Trophoblast cell (in vitro differentiated cells and primary cell): Measurements from ENCODE around the gene P4HB.

Experiments
- DNase-seq, 2 donors: peaks; one replicate each; pipeline ENCODE4 v3.0.0-alpha.2; 2016
- H2AFZ ChIP-seq: 2 replicates; pipeline ENCODE4 v1.6.1; 2013; ENCODE audit warnings: low read length, moderate library complexity, mild to moderate bottlenecking; ENCODE audit not compliant: insufficient read depth, poor library complexity
- H2AK5ac ChIP-seq: 2 replicates; pipeline ENCODE4 v1.6.1; 2013; ENCODE audit warnings: mild to moderate bottlenecking, low read length
- H2BK120ac ChIP-seq: 2 replicates; pipeline ENCODE4 v1.6.1; 2013; ENCODE audit warnings: low read length, mild to moderate bottlenecking, moderate library complexity; ENCODE audit not compliant: insufficient read depth, poor library complexity
- H2BK12ac ChIP-seq: 2 replicates; pipeline ENCODE4 v1.6.1; 2013; ENCODE audit warnings: mild to moderate bottlenecking, low read length, moderate library complexity
- H2BK5ac ChIP-seq: 2 replicates; pipeline ENCODE4 v1.6.1; 2013; ENCODE audit warnings: low read length, low read depth, moderate library complexity, mild to moderate bottlenecking; ENCODE audit not compliant: poor library complexity
- H3K14ac ChIP-seq: 2 replicates; pipeline ENCODE4 v1.6.1; 2013; ENCODE audit warnings: mild to moderate bottlenecking, low read length
- H3K18ac ChIP-seq: 2 replicates; pipeline ENCODE4 v1.6.1; 2013; ENCODE audit warnings: mild to moderate bottlenecking, low read length
- H3K23ac ChIP-seq: 2 replicates; pipeline ENCODE4 v1.6.1; 2013; ENCODE audit warnings: low read length
- H3K27ac ChIP-seq: 2 replicates; pipeline ENCODE4 v1.5.1; 2013; ENCODE audit warnings: low read depth, mild to moderate bottlenecking, inconsistent platforms, low read length, moderate library complexity
- H3K27me3 ChIP-seq: 2 replicates; pipeline ENCODE4 v1.6.1; 2013; ENCODE audit warnings: inconsistent platforms, mild to moderate bottlenecking, low read length, moderate library complexity; ENCODE audit not compliant: insufficient read depth
- H3K36me3 ChIP-seq, 2 experiments: 1 replicate in 1 of 2; 2 replicates in 1 of 2; pipeline ENCODE4 v1.6.1; 2013; ENCODE audit warnings: low read length in 2 of 2, mild to moderate bottlenecking in 2 of 2, moderate library complexity in 1 of 2; ENCODE audit not compliant: insufficient read depth in 2 of 2, control insufficient read depth in 1 of 2
- H3K4ac ChIP-seq: 2 replicates; pipeline ENCODE4 v1.6.1; 2013; ENCODE audit warnings: low read depth, mild to moderate bottlenecking, low read length, moderate library complexity
- H3K4me1 ChIP-seq, 2 experiments: 1 replicate in 1 of 2; 2 replicates in 1 of 2; pipeline ENCODE4 v1.6.1; 2013; ENCODE audit warnings: low read length in 2 of 2, mild to moderate bottlenecking in 2 of 2, moderate library complexity in 1 of 2; ENCODE audit not compliant: insufficient read depth in 2 of 2, control insufficient read depth in 1 of 2
- H3K4me2 ChIP-seq: 2 replicates; pipeline ENCODE4 v1.6.1; 2013; ENCODE audit warnings: inconsistent platforms, mild to moderate bottlenecking, low read length, moderate library complexity
- H3K4me3 ChIP-seq: 2 replicates; pipeline ENCODE4 v1.5.1; 2013; ENCODE audit warnings: mild to moderate bottlenecking, low read depth, low read length, inconsistent platforms
- H3K79me1 ChIP-seq: one replicate; pipeline ENCODE4 v1.6.1; 2013; ENCODE audit warnings: low read length
- H3K79me2 ChIP-seq: 2 replicates; pipeline ENCODE4 v1.6.1; 2013; ENCODE audit warnings: low read length, mild to moderate bottlenecking; ENCODE audit not compliant: control insufficient read depth, insufficient read depth, poor library complexity
- H3K9ac ChIP-seq: 2 replicates; pipeline ENCODE4 v1.6.1; 2013; ENCODE audit warnings: mild to moderate bottlenecking, low read length
- H3K9me3 ChIP-seq: 2 replicates; pipeline ENCODE4 v1.6.1; 2013; ENCODE audit warnings: low read depth, mild to moderate bottlenecking, control low read depth, inconsistent platforms, low read length; ENCODE audit not compliant: insufficient read depth
- H4K12ac ChIP-seq: 2 replicates; pipeline ENCODE4 v1.6.1; 2013; ENCODE audit warnings: low read depth, mild to moderate bottlenecking, low read length, moderate library complexity
- H4K8ac ChIP-seq: 2 replicates; pipeline ENCODE4 v1.6.1; 2013; ENCODE audit warnings: low read depth, mild to moderate bottlenecking, low read length, moderate library complexity
- H4K91ac ChIP-seq: one replicate; pipeline ENCODE4 v1.6.1; 2013; ENCODE audit warnings: low read depth, mild to moderate bottlenecking, low read length, moderate library complexity
- WGBS: extraction: QIAGEN DNeasy Blood & Tissue Kit; methylation state at CpG from one replicate; pipeline ENCODE4 v1.1.7; 2013; ENCODE audit warnings: missing lambda C conversion rate; ENCODE audit not compliant: insufficient read length, insufficient coverage; ENCODE audit errors: extremely low coverage; 5-methylcytosine and 5-hydroxymethylcytosine counted together

Gene P4HB

GRCh38 chr17:81810476-81810875 lies 49.9 kb downstream of the P4HB start:
- Histone ChIP-seq H2AK5ac (no peak overlapping the region), H2AFZ (no peak overlapping the region), H3K27ac (no peak overlapping the region), H4K91ac (no peak overlapping the region), H3K79me2 (no peaks in the 10 kb centered on the region), H3K9me3 (peaks cover 19% of the 10 kb centered on the region), H3K4ac (no peak overlapping the region), H2BK5ac (no peak overlapping the region), H3K27me3 (peaks cover 17% of the 10 kb centered on the region), H4K12ac (no peak overlapping the region), H3K18ac (no peak overlapping the region), H3K36me3 (no peaks in the 10 kb centered on the region), H2BK120ac (no peak overlapping the region), H3K79me1 (no peaks in the 10 kb centered on the region), H3K23ac (no peak overlapping the region), H3K4me1 (no peaks in the 10 kb centered on the region), H4K8ac (no peak overlapping the region), H3K9ac (no peak overlapping the region), H3K14ac (no peak overlapping the region), H3K4me2 (no peak overlapping the region), H3K4me3 (no peak overlapping the region), H2BK12ac (no peak overlapping the region)
- WGBS: no CpG with 5 or more reads among the region's 8 CpGs
- no peak for DNase-seq

GRCh38 chr17:81809556-81809998 lies 50.8 kb downstream of the P4HB start:
- Histone ChIP-seq H3K9ac (no peak overlapping the region), H3K4me3 (no peak overlapping the region), H3K23ac (no peak overlapping the region), H2BK5ac (no peak overlapping the region), H3K18ac (no peak overlapping the region), H3K79me1 (no peaks in the 10 kb centered on the region), H3K36me3 (no peaks in the 10 kb centered on the region), H2AFZ (no peak overlapping the region), H3K4me2 (no peak overlapping the region), H4K91ac (no peak overlapping the region), H3K9me3 (peaks cover 21% of the 10 kb centered on the region), H3K4me1 (no peaks in the 10 kb centered on the region), H3K4ac (no peak overlapping the region), H3K79me2 (no peaks in the 10 kb centered on the region), H2BK12ac (no peak overlapping the region), H4K8ac (no peak overlapping the region), H3K14ac (no peak overlapping the region), H2AK5ac (no peak overlapping the region), H4K12ac (no peak overlapping the region), H3K27me3 (peaks cover 24% of the 10 kb centered on the region), H3K27ac (no peak overlapping the region), H2BK120ac (no peak overlapping the region)
- WGBS: no CpG with 5 or more reads among the region's 7 CpGs
- no peak for DNase-seq

GRCh38 chr17:81808778-81809555 lies 51.4 kb downstream of the P4HB start:
- H3K27ac ChIP-seq: no peak overlapping the region
- DNase-seq: no peak
- no peak overlapping the region for H2BK5ac ChIP-seq
- H3K4me3 ChIP-seq: no peak overlapping the region
- peaks cover 30% of the 10 kb centered on the region for H3K27me3 ChIP-seq
- no peak overlapping the region for H2AK5ac ChIP-seq
- H4K8ac ChIP-seq: no peak overlapping the region
- no peak overlapping the region for H4K91ac ChIP-seq
- no peak overlapping the region for H3K9ac ChIP-seq
- H3K18ac ChIP-seq: no peak overlapping the region
- H3K36me3 ChIP-seq: no peaks in the 10 kb centered on the region
- H3K14ac ChIP-seq: no peak overlapping the region
- no peak overlapping the region for H2AFZ ChIP-seq
- H3K23ac ChIP-seq: no peak overlapping the region
- no peaks in the 10 kb centered on the region for H3K79me2 ChIP-seq
- H3K79me1 ChIP-seq: no peaks in the 10 kb centered on the region
- H3K4ac ChIP-seq: no peak overlapping the region
- H3K4me1 ChIP-seq: no peaks in the 10 kb centered on the region
- H3K4me2 ChIP-seq: no peak overlapping the region
- no peak overlapping the region for H2BK12ac ChIP-seq
- H3K9me3 ChIP-seq: peaks cover 21% of the 10 kb centered on the region
- H2BK120ac ChIP-seq: no peak overlapping the region
- no CpG with 5 or more reads among the region's 20 CpGs for WGBS
- H4K12ac ChIP-seq: no peak overlapping the region

GRCh38 chr17:81807839-81808238 lies 52.5 kb downstream of the P4HB start:
- Histone ChIP-seq H3K23ac (no peak overlapping the region), H2AK5ac (no peak overlapping the region), H3K9ac (no peak overlapping the region), H2BK5ac (no peak overlapping the region), H3K79me1 (no peaks in the 10 kb centered on the region), H3K36me3 (no peaks in the 10 kb centered on the region), H3K27ac (no peak overlapping the region), H4K8ac (no peak overlapping the region), H2AFZ (no peak overlapping the region), H2BK120ac (no peak overlapping the region), H4K91ac (no peak overlapping the region), H3K27me3 (peaks cover 42% of the 10 kb centered on the region), H3K4ac (no peak overlapping the region), H3K4me2 (no peak overlapping the region), H4K12ac (no peak overlapping the region), H3K4me3 (peak overlapping the region; percentile 20), H3K9me3 (peaks cover 23% of the 10 kb centered on the region), H3K4me1 (no peaks in the 10 kb centered on the region), H3K18ac (no peak overlapping the region), H3K14ac (no peak overlapping the region), H3K79me2 (no peaks in the 10 kb centered on the region), H2BK12ac (no peak overlapping the region)
- DNase-seq: no peak
- no CpG with 5 or more reads among the region's 13 CpGs for WGBS
